ENCODE results near the gene BABAM1. TPM values are rescaled to one million over a fixed set of nuclear protein-coding genes. Genes with fewer than 3 reads are reported as not detected.

Gene BABAM1
- total RNA-seq, 1 experiment from 2014 or later, result 93.3 TPM

- BruUV-seq (replicated peaks), result no TSS peak
- H3K27ac ChIP-seq (ENCODE audit: low read depth, low read length), result no peak overlapping the region; the same call in 1 of the 2 replicates
- peaks cover 19 to 48% of the 10 kb centered on the region in 2 experiments for H3K4me1 ChIP-seq (ENCODE audit: control insufficient read depth in 1 of 2, insufficient read depth in 2 of 2, low read length in 2 of 2)
- TF ChIP-seq POLR2A (IDR thresholded peaks at IDR 0.05; ENCODE audit: borderline replicate concordance, extremely low read depth, insufficient read depth, insufficient read length), result no peak
- no peak for TF ChIP-seq CBX3 (IDR thresholded peaks at IDR 0.05; ENCODE audit: low read depth)
- no peak for TF ChIP-seq ZBTB33 (IDR thresholded peaks at IDR 0.05; ENCODE audit: extremely low read depth, insufficient replicate concordance, low read length)
- no peak overlapping the region for H3K4me3 ChIP-seq (replicated peaks in 1 of 2; ENCODE audit: low read depth in 1 of 2, low read length in 2 of 2)
- intact Hi-C loops (cut with micrococcal nuclease), result no loop called here
- peaks cover 7% of the 10 kb centered on the region; the same call in 1 of the 2 replicates for H3K79me2 ChIP-seq (ENCODE audit: insufficient read depth, low read length)
- no peaks in the 10 kb centered on the region for H3K9me2 ChIP-seq (ENCODE audit: insufficient read depth)
- ChIA-PET POLR2A (no interaction called here), CTCF (no interaction called here), RAD21 (ENCODE audit: low non-redundant PET in 1 of 2, low total read pairs in 2 of 2, uncharacterized antibody in 2 of 2, unreplicated experiment in 2 of 2) (no interaction called here)
- no peaks in the 10 kb centered on the region for H3K9me3 ChIP-seq (ENCODE audit: control insufficient read depth in 1 of 2, insufficient read depth in 1 of 2, low read depth in 1 of 2, low read length in 2 of 2)
- no peak overlapping the region for H3K4me2 ChIP-seq (ENCODE audit: low read length)
- DNase-seq (ENCODE audit: low read depth, low spot score), result no peak
- 0 out of 4 replicates have a peak, but pooled peaks cover 0 to 2% of the 10 kb centered on the region in 2 experiments for H3K36me3 ChIP-seq (ENCODE audit: control insufficient read depth in 1 of 2, insufficient read depth in 2 of 2, low read length in 2 of 2)
- no peak overlapping the region for H3K9ac ChIP-seq (ENCODE audit: low read length)
- ATAC-seq, result no peak
- no peaks in the 10 kb centered on the region for H4K20me1 ChIP-seq (ENCODE audit: insufficient read depth)
- no peak overlapping the region for H2AFZ ChIP-seq (ENCODE audit: low read depth, low read length, poor library complexity, severe bottlenecking)
- no peaks in the 10 kb centered on the region for H3K27me3 ChIP-seq (ENCODE audit: insufficient read depth, low read length)
Measured at GRCh38 chr19:17219286-17219685, 48.0 kb upstream of the BABAM1 start.

- Histone ChIP-seq H3K9ac (ENCODE audit: low read length) (peak overlapping the region; percentile 36; the same call in 1 of the 2 replicates), H2AFZ (ENCODE audit: low read depth, low read length, poor library complexity, severe bottlenecking) (no peak overlapping the region)
- TF ChIP-seq YY1 (IDR thresholded peaks at IDR 0.05; ENCODE audit: extremely low read depth, insufficient replicate concordance, low read depth, low read length) (no peak), REST (IDR thresholded peaks at IDR 0.05; ENCODE audit: low read depth) (no peak), TCF7L2 (IDR thresholded peaks at IDR 0.05; ENCODE audit: borderline replicate concordance, extremely low read depth, insufficient read depth, insufficient read length) (no peak), ZFX (IDR thresholded peaks at IDR 0.05) (no peak), ZBTB33 (IDR thresholded peaks at IDR 0.05; ENCODE audit: extremely low read depth, insufficient replicate concordance, low read length) (no peak), SIN3A (IDR thresholded peaks at IDR 0.05; ENCODE audit: low read depth) (no peak), ZNF274 (IDR thresholded peaks at IDR 0.05; ENCODE audit: low read depth, low read length) (no peak), RAD21 (IDR thresholded peaks at IDR 0.05; ENCODE audit: low read depth) (no peak), SRF (IDR thresholded peaks at IDR 0.05; ENCODE audit: low read depth) (no peak)
Measured at GRCh38 chr19:17220207-17220758, 47.0 kb upstream of the BABAM1 start.

More at GRCh38 chr19:17220207-17220758, 47.0 kb upstream of the BABAM1 start:
- POLR2A ChIA-PET, result interaction anchor here (1.3 kb wide), 1 partner anchor 28 kb away, joined by 3 read pairs; no protein-coding TSS in a partner anchor
- H3K9me3 ChIP-seq (ENCODE audit: control insufficient read depth in 1 of 2, insufficient read depth in 1 of 2, low read depth in 1 of 2, low read length in 2 of 2), result no peaks in the 10 kb centered on the region
- peak overlapping the region in 1 of 2 experiments; percentile 18; a peak in 1 of 4 replicates for H3K4me3 ChIP-seq (replicated peaks in 1 of 2; ENCODE audit: low read depth in 1 of 2, low read length in 2 of 2)
- BruUV-seq (replicated peaks), result no TSS peak
- peak overlapping the region; percentile 64 for H3K4me2 ChIP-seq (ENCODE audit: low read length)
- H4K20me1 ChIP-seq (ENCODE audit: insufficient read depth), result no peaks in the 10 kb centered on the region
- no peak for DNase-seq (ENCODE audit: low read depth, low spot score)
- H3K4me1 ChIP-seq (ENCODE audit: control insufficient read depth in 1 of 2, insufficient read depth in 2 of 2, low read length in 2 of 2), result peaks cover 23 to 47% of the 10 kb centered on the region in 2 experiments
- H3K36me3 ChIP-seq (ENCODE audit: control insufficient read depth in 1 of 2, insufficient read depth in 2 of 2, low read length in 2 of 2), result 0 out of 4 replicates have a peak, but pooled peaks cover 0 to 2% of the 10 kb centered on the region in 2 experiments
- H3K79me2 ChIP-seq (ENCODE audit: insufficient read depth, low read length), result peaks cover 7% of the 10 kb centered on the region; the same call in 1 of the 2 replicates
- H3K27ac ChIP-seq (ENCODE audit: low read depth, low read length), result peak overlapping the region; percentile 65
- no peaks in the 10 kb centered on the region for H3K27me3 ChIP-seq (ENCODE audit: insufficient read depth, low read length)
- peak; percentile 48 for ATAC-seq
- CTCF ChIA-PET, result interaction anchor here (0.6 kb wide), 1 partner anchor 152 kb away, joined by 3 read pairs; no protein-coding TSS in a partner anchor
- RAD21 ChIA-PET (ENCODE audit: low non-redundant PET in 1 of 2, low total read pairs in 2 of 2, uncharacterized antibody in 2 of 2, unreplicated experiment in 2 of 2), result no interaction called here
- intact Hi-C loops (cut with micrococcal nuclease), result no loop called here
- no peaks in the 10 kb centered on the region for H3K9me2 ChIP-seq (ENCODE audit: insufficient read depth)
